HPDE6-E6E7 (cell line): ENCODE data around the gene VWA3A.
"Not testable (repeated sequence)": the region's sequence is repeated elsewhere in the genome, so short reads cannot be mapped to it uniquely, and the experiment has no call there.

Experiments used
- DNase-seq: peaks from one replicate; pipeline ENCODE4 v3.0.0; 2011; ENCODE audit warnings: missing footprints; ENCODE audit errors: extremely low spot score

Gene VWA3A

DNA sequence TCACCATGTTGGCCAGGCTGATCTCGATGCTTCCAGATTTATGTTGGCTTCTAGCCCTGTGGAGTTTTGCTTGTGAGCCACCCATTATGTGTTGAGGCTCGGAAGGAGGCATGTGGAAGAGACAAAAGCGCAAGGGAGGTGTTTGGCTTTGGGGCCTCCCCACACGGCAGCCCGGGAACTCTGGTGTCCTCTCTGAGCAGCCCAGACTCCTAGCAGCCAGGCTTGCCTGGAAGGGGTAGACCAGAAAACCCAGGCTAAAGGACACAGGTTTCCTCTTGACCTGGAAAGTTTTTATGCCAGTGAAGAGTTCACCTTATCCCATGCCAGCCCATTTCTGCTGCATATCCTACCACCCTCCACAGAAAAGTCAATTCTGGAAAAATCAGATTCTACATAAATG lies 91.0 kb downstream of the VWA3A start:
- DNase-seq, result no peak

DNA sequence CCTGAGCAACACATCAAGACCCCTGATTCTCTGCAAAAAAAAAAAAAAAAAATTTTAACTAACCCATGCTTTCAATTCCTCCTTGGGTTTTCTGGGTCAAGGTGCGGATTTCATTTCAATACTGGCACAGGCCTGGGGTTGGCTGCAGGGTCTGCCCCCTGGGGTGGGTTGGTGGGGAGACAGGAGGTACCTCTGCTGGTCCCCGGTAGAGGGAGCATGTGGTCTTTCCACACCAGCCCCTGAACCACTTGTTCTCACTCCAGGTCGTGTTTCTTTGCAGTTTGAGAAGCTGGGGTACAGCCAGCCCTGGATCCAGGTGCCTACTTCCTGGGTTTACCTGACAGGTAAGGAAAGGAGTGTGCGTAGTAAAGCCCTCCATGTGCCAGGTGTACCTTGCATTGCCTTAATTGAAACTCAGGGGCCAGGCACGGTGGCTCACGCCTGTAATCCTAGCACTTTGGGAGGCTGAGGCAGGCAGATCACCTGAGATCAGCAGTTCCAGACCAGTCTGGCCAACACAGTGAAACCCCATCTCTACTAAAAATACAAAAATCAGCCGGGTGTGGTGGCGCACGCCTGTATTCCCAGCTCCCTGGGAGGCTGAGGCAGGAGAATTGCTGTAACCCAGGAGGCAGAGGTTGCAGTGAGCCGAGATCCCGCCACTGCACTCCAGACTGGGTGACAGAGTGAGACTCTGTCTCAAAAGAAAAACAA lies 91.7 kb downstream of the VWA3A start:
- DNase-seq, result no peak

DNA sequence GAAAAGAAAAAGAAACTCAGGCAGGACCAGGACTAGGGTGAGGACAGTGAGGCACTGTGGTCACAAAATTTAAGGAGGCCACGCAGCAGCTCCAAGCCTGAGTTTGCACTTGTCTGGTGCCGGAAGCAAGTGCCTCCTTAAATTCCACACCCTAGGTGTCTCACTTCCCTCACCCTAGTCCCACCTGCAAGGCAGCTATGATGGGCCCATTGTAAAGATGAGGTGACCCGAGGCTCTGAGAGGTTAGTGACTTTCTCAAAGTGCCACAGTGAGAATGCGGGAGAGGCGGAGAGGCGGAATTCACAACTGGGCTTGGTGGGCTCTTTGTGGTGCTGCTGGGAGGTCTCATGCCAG lies 92.3 kb downstream of the VWA3A start:
- no peak for DNase-seq

DNA sequence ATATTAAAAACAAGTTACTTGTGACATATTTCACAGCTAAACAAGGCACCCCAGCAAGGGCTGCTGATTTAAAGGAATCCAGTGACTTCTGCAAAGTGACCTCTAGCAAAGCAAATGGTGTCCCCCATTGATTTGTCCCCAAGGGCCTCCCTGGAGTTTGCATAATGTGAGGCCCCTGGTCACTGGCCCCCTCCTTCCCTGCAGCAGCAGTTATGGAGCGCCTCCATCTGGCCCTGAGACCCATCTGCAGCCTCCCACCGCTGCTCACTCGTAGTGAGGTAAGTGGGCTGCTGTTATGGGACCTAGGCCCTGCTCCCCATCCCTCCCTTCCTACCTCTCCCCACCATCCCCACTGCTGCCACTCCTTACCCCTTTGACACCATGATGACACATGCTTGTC lies 94.2 kb downstream of the VWA3A start:
- DNase-seq, result no peak

DNA sequence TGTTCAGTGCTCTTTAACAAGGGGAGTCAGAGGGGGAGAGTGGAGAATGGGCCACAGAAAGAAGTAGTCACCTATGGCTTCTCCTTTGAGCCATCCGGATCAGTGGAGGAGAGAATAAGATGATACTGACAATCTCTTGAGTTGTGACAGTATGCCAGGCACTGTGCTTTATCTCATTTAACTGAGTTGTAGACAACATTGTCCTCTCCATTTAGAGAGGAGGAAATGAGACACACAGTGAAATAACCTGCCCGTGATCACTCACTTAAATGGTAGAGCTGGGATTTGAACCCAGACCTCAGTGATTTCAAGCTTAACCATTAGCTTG lies 95.9 kb downstream of the VWA3A start:
- DNase-seq, result no peak

DNA sequence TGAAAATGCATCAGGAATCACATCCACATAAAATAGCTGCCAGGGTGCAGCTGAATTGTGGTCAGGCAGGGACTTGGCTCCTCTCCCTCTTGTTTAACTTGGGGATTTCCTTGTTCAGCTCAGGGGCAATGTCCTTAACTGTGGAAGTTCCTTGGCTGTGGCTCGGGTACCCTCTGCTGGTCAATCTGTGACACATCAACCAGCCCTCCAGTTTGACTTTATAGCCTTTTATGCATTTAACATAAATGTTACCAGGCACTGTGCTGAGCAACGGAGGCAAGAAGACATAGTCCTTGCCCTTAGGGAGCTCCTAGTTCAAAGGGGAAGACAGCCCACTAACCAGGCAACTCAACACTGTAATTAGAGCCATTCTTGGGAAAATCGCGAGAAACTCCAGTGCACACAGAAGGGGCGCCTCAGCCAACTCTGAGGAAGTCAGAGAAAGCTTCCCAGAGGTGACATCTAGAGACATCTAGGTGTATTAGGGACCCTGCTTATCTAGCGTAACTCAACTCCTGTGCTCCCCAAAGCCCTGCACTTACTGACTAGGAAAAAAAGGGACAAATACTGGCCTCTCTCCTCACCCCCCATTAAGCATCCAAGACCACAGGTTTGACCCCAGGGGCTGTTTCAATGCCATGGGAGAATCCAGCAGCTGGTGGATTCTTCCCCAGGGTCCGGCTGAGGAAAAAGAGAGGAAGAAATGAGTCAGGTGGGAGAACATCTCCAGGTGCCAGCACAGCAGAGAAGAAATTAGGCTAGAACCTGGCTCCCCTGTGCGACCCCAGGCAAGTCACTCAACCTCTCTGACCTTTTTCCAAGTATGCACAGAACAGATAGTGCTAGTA lies 96.5 kb downstream of the VWA3A start:
- DNase-seq, result peak; percentile 64

DNA sequence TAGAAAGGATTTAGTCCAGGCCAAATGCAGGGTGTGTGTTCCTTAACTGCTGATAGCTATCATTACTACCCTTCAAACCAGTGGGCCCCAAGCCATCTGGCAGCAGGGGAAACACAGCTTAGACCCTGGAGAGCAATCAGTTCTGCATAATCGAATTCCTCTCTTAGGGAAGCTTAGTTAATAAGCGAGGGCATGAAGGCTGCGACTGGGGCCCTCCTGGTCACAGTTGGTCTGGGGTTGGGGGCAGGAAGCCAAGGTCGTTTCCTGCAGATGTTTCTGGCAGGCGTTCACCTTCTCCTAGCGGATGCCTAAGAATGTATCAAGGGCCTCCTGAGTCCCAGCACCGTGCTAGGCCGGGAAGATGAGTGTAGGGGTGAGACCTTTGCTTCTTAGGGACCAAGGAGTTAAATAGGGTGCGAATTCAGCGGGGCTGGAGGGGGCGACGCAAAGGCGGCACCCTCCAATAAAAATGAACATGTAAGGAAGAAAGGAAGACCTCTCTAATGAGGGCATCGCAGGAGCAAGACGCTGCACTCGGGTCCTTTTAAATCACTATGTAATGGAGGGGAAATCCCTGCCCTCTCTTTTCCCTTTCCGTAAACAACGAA lies 97.2 kb downstream of the VWA3A start:
- no peak for DNase-seq

DNA sequence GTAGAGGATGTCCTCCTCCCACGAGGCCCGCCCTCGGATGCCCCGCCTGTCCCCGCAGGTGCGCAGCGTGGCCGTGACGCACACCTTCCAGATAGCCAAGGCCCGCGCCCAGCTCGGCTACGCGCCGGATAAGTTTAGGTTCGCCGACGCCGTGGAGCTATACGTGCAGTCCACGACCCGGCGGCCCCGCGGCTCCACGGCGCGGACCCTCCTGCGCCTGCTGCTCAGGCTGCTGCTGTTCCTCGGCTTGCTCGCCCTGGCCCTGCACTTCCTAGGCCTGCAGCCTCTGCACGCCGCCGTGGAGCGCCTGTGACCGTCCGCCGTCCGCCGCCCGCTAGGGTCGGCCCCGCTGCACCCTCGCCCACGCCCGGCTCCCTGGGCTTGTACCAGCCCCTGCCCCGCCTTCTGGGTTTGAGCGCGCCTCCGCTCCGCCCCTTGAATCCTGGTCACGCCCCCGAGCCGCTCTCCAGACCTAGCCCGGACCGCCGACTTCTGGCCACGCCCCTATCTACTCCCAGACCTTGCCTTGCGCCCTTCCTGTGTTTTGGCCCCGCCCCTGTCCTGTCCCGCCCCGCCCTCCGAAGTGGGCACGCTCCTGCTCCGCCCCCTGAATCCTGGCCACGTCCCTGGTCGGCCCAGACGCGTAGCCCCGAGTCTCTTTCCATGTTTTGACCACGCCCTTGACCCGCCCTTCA lies 97.9 kb downstream of the VWA3A start:
- peak; percentile 86 for DNase-seq

DNA sequence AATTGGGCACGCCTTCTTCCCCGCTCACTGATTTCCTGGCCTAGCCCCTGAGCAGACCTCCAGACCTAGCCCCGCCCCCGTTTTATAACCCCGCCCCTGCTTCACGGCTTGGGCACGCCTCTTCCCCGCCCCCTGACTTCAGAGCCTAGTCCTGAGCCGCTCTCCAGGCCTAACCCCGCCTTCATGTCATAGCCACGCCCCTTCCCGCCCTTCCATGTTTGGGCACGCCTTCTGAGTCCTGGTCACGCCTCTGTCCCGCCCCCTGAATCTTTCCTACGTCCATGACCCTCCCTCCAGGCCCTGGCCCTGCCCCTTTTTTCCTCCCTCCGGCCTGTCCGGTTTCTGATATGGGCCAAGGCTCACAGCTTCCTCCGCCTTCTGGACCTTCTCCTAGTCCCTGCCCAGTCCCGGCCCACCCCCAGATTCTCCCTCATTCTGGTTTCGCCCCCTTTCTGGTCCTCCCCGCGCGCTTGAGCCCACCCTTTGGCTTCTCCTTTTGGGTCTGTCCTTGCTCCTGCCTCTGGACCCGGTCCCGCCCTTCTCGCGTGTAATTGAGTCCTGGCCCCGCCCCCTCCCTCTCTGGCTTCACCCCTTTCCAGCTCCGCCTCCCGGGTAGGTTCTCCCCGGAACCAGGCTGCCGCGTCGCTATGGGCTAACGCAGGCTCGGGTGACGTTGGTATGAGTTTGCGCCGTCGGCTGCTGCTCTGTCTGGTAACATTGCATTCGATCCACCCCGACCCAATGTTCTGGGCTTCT lies 98.6 kb downstream of the VWA3A start:
- DNase-seq, result peak; percentile 76

DNA sequence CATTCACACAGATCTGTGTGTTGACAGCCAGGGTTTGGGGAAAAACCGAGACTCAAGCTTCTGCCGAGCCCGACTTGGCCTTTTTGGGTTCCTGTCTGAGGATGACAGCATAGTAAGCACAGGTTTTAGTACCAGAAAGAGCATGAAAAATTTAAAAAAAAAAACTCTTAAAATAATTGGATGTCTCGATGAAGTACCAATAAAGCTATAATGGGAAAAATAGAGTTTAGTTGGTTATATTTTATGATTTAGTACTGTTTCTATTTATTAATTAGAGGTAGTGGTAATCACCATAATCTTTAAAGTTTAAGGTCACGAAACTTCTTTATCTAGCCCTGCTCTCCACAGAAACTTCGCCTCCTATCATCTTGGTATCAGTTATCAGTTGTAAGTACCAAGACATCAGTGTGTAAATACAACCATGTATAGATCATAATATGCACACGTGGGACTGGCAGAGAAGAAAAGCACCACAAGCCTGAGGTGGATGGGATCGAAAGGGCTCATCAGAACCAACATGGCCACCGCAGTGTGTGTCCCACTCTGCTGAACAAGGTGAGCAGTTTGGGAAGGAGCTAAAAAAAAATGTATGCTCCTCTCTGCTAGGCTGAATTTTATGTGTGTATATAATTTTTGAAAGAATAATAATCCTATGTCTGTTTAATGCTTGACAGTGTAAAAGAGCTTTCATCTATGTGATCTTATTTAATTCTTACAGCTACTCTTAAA lies 99.4 kb downstream of the VWA3A start:
- DNase-seq, result no peak

DNA sequence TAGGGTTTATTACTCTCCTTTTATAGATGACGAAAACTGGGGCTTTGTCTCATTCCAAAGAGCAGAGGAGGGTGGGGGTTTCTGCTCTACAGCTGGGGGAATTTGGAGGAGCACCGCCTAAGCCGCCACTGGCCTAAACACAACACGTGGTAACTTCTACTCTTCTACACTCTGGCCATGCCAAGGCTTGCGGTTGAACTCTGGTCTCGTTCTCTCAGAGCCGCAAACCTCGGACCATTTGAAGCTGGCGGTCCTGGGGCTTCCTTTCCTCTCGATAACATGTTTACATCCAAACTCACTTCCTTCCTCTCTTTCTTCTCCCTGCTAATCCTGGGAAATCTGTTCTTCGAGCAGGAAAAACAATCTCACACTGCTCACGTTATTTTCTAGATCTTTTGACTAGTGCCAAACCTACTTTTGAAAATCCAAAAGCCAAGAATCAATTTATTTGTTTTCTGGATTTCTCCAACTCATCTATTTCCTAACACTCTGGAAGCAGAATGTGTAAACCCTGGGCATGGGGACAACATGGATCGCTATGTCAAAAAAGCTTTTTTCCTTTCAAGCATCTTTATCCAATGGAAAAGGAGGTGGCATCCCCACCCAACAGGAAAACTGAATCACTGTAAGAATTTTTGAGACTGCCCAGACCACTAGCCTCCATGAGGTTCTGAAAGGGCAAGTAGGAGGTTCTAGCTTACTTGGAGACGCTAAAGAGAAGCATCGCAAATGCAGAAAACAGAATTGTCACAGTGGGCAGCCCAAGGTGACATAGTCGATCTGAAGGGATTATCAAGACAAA lies 100.1 kb downstream of the VWA3A start:
- DNase-seq, result no peak

DNA sequence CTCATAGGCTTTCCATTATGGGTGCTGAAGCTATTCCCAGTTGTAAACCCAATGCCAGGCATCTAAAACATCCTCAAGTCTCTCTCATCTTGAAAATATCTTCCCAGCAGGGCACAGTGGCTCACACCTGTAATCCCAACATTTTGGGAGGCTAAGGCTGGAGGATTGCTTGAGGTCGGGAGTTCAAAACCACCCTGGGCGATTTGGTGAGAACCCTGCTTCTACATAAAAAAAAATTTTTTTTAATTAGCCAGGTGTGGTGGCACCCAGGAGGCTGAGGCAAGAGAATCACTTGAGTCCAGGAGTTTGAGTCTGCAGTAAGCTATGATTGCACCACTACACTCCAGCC lies 100.7 kb downstream of the VWA3A start:
- DNase-seq, result no peak

DNA sequence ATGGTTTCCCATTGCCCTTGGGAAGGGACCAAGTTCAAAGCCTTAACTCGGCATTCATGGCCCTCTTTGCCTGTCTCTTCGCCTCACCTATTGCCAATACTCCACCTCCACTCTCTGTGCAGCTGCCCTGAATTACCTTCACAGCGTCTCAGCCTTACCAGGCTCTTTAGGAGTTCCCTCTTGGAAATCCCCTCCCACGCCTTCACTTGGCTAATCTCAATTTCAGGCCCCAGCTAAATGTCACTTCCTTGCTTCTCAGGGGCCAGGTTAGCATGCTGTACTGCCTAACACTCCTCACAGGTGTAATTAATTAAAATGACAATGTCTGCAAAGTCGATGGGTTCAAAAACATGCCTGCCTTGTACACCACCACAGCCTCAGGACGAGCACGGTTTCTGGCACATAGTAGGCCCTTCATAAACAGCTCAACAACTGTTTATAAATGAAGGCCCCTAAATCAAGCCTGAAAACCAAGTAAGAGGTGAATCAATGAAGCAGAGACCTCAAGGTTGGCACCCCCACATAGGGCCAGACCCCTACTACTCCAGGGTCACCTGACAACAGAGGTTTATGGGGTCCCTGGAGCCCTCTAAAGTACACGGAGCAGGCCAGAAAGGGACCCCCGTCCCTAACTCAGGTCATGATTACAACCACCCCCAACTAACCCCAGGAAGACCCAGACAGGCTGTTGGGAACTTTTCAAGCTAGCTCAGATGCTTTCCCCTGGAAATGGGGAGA lies 102.5 kb downstream of the VWA3A start:
- DNase-seq, result no peak

DNA sequence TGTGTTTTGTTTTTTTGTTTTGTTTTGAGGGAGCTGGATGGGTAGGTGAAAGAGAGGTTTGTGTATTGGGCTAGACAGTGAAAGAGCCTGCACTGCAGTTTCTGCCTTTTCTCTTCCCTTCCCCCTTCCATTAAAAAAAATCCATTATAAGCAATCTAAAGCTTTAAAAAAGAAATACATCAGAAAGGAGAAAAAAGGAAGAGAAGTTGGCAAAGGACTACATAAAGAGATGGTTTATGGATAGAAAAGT lies 103.0 kb downstream of the VWA3A start:
- DNase-seq, result no peak

DNA sequence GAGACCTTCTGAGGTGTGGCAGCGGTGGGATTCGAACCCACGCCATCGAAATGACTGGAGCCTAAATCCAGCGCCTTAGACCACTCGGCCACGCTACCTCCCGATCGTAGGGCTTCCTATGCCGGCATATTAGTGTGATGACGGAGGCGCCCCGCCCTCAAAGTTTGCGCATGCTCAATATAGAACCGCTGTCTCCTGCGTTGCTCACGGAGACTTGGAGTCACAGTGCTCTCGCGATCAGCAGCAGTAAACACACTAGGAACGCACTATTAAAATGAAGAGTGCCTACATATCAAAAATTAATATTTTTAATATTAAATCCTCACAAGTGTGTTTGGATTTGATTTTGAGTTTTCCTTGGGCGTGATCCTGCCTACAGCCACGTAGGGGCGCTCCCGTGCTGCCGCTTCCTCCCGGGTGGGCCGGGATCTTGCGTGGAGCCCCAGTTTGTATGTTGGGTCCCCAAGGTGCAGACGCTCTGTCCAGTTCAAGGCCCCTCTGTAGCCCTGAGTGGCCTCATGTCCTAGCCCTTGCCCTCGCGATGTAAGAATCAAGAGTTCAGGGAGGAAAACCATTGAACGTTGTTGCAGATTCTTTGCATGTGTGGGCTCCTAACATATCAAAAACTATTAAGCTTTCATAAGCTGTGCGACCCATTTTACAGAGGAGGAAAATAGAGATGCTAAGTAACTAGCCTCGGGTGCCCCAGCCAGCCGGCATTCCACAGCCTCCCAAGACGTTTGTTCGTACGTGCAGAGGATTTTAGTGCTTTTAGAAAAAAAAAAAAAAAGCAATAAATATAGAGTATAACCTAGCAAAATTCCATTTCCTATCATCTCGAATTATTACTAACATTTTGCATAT lies 103.6 kb downstream of the VWA3A start:
- DNase-seq, result no peak

DNA sequence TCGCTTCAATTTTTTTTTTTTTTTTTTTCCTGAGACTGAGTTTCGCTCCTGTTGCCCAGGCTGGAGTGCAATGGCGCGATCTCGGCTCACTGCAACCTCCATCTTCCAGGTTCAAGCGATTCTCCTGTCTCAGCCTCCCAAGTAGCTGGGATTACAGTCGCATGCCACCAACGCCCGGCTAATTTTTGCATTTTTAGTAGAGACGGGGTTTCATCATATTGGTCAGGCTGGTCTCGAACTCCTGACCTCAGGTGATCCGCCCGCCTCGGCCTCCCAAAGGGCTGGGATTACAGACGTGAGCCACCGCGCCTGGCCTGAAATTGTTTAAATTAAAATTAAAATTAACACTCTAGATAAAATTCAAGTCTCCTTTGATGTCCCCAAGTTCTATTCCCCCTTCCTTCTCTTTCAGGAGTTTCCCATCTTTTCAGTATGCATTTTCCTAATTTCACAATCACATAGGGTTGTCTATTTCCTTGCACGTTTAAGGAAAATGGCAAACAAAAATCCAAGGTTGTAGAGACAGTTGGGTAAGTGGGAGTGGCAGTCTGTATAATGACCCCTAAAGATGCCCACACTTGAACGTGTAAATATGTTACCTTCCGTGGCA lies 104.3 kb downstream of the VWA3A start:
- DNase-seq, result not testable (repeated sequence)

DNA sequence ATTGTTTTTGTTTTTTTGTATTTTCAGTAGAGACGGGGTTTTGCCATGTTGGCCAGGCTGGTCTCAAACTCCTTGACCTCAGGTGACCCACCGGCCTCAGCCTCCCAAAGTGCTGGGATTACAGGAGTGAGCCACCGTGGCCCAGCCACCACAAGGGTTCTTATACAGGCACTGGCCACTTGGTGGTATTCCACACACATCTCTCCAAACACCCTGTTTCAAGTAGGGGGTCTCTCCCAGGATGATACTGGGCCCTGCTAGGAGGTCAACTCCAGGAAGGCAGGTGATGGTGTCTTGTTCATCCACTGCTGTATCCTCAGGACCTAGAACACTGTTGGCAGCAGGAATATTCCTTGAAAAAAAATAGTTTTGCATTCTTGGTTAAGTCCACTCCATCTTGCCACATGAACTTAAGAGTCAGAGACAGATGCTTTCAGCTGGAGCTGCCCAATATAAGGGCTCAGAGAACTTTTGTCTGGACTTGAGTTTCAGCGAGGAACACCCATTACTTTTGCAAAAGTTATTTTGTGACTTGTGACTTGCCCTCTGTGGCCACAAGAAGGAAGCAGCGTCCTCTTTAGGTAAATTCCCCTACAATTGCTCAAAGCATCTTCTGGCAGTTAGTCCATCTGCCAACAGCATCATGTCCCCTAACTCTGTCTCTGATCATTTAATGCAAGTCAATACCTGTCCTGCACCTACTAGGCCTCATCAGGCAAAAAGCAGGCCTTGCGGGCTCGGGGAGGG lies 106.4 kb downstream of the VWA3A start:
- no peak for DNase-seq

DNA sequence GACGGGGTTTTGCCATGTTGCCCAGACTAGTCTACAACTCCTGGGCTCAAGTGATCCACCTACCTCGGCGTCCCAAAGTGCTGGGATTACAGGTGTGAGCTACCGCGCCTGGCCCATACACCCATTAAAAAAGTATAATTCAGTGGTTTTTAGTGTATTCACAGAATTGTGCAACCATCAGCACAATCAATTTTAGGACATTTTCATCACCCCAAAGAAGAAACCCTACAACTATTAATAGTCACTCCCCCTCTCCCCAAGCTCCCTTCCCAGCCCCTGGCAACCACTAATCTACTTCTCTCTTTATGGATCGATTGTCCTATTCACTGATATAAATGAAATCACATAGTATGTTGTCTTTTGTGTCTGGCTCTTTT lies 109.9 kb downstream of the VWA3A start:
- DNase-seq, result no peak
